ENCODE results near the gene GP9.
A peak's percentile ranks its signal among the peaks of the same experiment; 100 is the strongest.

The GP9 gene

DNA sequence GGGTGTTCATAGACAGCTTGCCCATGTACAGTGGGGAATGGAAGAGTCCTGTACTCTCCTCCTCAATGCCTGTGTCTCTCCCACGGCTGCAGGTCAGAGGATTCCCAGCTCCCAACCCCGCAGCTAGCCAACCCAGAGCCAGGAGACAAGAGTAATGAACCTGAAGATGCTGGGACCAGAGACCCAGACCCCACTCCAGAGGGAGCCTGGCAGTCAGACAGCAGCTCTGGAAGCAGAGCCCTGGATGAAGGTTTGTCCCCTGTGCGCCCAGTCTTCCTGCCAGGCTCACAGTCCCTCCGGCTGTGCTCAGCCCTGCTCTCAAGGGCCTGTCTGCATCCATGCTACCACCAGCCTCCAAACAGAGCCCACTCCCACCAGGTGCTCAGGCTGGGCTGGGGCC is 30.0 kb upstream of the GP9 start:
- DNase-seq = no peak

GRCh38 chr3:129031476-129032215 is 28.9 kb upstream of the GP9 start:
- DNase-seq = no peak

DNA sequence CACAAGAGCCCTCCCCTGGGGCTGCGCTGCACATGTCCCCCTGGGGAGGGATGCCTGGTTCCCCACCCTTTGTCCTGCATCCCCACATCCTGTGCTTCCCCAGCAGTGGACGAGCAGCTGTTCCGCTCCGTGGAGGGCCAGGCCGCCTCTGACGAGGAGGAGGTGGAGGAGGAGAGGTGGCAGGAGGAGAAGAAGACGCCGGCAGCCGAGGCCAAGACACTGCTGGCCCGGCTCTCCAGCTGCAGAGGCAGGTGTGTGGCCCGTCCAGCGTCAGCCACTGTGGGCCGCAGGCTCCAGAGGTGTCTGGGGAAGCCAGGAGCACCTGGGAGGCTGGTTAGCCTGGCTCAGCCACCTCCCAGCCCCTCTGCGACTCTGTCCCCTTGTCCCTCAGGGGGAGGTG is 27.9 kb upstream of the GP9 start:
- DNase-seq = no peak

DNA sequence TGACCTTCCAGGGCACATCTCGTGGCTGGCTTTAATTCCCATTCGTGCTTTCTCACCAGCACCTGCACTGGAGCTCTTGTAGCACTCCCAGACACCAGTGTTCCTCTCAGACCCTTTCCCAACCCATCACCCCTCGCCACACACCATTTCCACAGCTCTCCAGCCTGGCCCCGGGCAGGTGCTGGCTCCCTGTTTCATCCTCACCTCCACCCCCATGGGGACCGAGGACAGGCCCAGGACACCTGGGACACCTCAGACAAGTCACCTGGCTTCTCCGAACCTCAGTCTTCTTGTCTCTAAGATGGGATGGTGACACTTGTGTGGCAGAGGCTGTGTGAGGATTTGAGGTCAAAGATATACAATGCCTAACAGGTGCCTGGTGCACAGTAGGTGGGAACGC is 27.4 kb upstream of the GP9 start:
- no peak for DNase-seq

DNA sequence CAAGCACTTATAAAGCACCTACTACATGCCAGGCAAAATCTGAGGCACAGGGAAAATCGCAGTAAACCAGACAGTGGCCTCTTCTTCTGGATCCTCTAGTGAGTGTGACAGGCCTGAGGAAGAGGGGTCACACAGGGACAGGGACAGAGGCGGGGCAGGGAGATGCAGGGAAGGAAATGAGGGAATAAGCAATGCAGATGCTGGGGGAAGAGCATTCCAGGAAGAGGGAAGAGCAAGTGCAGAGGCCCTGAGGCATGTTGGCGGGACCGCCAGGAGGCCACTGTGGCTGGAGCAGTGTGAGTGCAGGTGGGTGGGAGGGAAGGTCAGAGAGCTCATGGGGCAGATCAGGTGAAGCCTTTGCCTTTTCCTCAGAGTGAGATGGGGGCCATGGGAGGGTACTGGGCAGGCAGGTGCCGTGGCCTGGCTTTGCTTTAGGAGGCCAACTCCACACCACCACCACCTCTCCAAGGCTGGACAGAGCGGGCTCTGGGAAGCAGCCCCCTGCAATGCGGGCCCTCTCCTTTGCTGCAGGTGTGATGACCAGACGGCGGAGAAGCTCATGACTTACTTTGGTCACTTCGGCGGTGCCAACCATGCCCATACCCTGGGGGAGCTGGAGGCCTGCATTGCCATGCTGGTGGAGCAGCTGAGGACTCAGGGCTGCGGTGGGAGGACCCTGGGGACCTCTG is 26.8 kb upstream of the GP9 start:
- no peak for DNase-seq

DNA sequence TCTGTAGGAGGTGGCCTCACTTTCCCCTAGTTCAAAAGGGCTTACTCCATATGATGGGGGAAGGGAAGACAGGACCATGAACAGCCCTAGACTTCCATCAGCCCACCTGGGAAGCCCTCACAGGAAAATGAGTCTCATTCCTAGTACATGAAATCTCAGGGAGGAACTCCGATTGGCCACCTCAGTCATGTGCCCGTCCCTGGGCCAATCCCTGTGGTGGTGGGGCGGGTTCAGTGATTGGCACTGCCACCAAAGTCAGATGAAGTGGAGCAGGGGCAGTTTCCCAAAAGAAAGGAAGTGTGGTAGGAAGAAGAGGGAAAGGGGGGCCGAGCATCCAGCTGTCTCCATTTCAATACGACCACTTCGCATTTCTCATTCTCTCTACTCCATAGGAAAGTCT is 25.9 kb upstream of the GP9 start:
- DNase-seq = no peak

GRCh38 chr3:129035360-129036221 is 25.0 kb upstream of the GP9 start:
- DNase-seq = no peak

- DNase-seq = no peak
These were observed 24.1 kb upstream of the GP9 start for GRCh38 chr3:129036222-129037092.

GRCh38 chr3:129037093-129037419 is 23.5 kb upstream of the GP9 start:
- no peak for DNase-seq

DNA sequence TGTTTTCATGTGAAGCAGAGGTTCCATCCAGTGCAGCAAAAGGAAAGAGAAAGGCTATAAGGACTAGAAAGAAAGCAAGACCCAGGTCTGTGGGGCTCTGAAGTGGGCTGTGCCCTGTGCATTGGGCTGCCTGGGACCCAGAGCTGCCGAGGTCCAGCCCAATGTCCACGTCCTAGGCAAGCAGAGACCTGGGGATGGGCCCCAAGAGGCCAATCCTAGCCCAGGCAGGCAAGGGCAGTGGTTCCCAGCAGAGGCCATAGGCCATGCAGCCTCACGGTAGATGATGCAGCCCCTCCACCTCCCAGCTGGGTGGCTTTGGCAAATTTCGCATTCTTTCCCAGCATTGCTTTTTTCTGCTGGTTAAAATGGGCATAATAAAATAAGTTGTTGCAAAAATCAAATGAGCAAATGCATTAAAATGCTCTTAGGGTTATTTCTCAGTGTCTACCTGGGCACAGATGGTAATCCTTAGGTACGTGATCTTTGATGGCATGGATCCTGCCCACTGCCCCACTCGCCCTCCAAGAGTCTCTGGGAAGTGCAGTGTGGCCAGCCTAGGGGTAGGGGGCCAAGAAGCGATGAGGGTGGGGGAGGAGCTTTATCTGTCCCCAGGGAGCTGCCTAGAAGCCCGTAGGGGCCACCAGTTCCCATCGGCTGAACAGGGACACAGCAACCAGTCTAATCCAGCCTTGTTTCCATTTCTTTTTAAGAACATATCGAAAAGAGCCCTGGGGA is 22.3 kb upstream of the GP9 start:
- no peak for DNase-seq

DNA sequence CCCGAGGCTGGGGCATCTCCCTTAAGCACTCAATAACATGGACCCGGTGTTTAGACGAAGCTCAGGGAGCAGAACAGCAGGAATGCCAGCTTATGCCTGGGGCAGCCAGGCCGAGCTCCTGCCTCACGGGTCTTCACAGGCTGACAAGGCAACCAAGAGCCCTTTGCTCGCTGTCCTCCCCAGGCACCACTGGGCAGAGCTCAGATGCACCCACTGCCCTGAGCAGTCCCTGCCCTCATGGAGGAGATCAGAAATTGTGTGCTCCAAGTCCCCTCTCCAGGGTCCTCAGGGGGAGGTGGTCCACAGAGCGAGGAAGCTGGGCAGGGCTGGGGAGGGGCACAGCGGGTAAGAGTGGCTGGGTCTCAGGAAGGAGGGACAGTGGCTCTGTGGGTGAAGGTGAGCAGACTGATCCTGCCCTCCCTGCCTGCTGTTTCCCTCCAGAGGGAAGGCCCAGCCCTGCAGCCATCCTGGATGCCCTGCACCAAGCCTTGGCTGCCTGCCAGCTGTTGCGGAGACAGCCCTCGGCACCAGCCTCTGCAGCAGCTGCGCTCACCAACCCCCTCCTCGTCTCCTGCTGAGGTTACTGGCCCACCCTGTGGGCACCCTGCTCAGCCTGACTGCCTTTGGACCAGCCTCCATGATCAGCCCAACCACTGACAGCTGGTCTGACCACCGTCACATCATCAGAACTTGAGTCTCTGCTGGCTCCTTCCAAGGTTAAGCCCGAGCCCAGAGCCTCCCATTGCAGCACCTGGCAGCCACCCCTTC is 21.1 kb upstream of the GP9 start:
- no peak for DNase-seq

- no peak for DNase-seq
These were observed 20.6 kb upstream of the GP9 start for GRCh38 chr3:129040039-129040336.

GRCh38 chr3:129040579-129041300 is 19.8 kb upstream of the GP9 start:
- DNase-seq = no peak

DNA sequence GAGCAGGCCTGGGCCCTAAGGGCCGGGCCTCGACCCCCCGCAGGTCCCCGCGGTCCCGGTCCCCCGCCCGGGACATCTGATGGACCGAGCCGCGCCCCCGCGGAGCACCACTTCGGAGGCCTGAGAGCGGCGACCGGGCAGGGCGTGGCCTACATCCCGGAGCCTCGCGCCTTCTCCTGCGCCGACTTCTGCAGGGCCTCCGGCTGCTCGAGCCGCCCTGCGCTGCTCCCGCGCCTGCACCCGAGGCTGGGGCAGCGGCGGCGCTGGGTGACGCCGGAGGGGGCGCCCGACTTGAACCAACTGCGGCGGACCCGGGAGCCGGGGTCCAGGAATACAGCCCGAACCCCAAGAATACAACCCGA is 14.9 kb upstream of the GP9 start:
- DNase-seq = peak in 1 of 2 donors; percentile 32

DNA sequence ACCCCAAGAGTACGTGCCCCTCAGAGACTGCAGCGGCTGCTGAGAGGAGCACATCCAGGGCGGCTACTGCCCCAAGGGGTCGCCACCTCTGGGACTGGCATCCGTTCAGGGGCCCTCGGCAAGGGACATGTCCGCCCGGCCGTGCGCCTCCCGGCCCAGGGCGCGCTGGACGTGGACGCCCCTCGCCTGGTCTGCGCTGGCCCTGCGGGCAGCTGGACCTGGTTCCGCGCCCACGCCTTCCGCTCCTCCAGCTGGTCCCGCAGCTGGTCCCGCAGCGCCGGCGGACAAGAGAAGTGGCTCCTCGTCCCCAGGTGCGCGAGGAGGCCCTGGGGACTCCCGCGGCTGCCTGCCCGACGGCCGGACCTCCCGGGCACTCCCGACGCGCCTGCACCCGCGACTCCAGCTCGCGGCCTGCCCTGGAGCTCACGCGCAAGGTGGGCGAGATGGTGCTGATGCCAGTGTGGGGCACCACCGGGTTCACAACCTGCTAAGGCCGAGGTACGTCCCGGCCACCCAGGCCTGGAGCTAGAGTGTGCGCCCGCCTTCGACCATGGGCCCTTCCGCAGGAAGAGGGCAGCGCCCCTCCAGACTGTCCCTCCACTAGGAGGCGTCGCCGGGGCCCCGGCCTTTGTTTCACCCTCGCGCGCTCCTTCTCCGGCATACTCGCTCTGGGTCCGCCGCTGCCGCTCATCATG is 14.4 kb upstream of the GP9 start:
- DNase-seq = no peak

DNA sequence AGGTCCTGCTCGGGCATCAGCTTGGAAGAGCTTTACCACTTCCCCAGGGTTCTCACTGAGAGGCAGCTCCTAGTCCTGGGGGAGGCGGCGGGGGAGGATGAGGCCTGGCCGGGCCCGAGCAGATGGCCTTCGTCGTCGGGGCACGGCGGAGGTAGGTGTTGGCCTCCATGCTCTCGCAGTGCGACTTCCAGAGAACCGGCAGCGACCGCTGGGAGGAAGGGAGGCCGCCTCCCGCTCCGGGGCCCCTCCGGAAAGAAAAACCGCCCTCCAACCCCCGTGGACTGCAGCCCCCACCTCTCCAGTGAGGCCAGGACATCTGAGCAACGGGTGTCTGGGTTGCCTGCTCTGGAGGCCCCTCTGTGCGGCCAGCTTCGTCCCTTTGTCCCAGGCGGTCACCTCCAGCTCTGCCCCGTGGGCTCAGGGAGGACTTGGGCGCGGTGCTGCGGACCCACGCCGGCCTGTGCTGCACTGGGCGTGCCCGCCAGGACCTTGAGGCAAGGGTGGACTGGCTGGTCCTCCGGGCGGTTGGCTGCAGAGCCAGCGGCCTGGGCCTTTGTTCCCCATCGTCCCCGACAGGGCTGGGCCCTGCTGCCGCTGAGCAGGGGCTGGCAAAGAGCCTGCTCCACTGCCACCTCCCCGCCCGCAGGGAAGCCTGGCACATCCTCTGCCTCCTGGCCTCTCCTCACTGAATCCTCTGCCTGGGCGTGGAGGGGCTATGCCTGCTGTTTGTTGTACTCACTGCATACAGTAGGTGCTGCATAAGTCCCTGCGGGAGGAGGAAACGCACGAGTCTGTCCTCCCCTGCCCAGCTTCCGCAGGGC is 13.6 kb upstream of the GP9 start:
- DNase-seq = no peak

DNA sequence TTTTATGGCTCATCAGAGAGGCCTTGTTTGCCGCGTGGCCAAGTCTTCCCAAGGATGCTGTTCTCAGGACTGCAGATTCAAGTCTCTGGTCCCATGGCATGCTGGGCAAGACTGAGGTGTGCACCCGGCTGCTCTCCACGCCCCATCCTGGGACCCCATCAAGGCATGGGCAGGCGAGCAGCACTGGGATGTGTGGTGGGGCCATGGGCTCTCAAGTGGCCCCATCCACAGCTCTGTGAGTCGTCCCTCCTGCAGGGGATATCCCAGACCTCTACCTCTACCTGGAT is 13.1 kb upstream of the GP9 start:
- DNase-seq = no peak

DNA sequence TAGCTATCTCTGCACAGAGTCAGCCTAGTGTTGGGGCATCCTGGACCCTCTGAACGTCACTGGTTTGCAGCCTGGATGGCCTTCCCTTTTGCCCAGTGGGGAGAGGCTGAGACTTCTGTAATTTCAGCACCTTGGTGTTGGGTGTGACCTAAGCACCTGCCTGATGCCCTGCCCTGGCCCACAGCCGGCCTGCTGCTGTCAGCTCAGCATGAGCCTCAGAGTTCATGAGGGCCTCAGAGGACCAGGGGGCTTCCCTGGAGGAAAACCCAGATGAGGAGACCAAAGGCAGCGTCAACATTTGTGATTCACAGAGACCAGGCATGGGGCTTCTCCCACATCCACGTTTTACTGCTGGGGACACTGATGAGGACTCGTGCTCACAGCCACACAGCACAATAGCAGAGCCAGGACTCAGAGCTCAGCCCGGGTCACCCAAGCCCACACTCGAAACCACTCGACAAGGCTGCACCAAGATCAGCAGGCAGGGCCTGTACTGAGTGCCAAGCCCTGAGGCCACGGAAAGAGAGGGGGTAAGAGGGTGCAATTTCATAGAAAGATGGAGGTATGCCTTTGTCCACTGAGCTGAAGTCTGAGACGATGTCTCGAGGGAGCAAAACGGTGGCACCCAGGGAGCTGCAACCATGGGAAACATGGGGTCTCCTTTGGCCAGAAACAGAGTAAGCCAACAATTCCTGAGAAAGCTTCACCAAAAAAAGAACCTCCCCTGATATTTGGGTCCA is 9.9 kb upstream of the GP9 start:
- DNase-seq = no peak

DNA sequence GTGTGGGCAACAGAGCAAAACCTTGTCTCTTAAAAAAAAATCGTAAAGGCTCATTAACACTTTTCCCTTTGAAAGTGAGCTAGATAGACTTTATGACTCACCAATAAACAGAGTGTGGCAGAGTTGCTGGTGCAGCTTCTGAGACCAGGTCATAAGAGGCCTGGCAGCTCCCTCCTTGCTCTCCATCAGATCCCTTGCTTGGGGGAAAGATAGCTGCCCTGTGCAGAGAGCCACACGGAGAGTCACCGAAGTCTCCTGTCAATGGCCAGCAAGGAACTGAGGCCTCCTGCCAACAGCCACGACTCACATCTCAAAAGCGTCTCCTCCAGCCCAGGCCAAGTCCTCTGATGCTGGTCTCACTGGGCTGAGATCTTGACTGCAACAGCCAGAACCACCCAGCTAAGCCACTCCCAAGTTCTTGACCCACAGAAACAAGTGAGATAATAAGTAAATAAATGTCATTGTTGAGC is 8.7 kb upstream of the GP9 start:
- no peak for DNase-seq

Measured in CD4-positive, alpha-beta T cell treated with Interferon alpha-2 for 1 hour (primary cell).